Vein endothelial cell (primary cell): ENCODE data around the gene SNX22. TPM values are rescaled to one million over a fixed set of nuclear protein-coding genes. Genes with fewer than 3 reads are reported as not detected.

Experiments used
- small RNA-seq: library from RNA; depleted of rRNA; stranded (forward); fragments of <200 nt; gene quantifications from one replicate; pipeline ENCODE3, GENCODE V24; 2012
- total RNA-seq: library from RNA; depleted of rRNA; stranded (reverse); fragments of >200 nt; gene quantifications from 2 replicates; pipeline ENCODE4 v1.2.3, GENCODE V29; 2012

Gene SNX22
- under 0.01 and 0.57 TPM in 2 replicates for total RNA-seq

GRCh38 chr15:64151727-64152506 is at the start of gene SNX22:
TSS of gene SNX22 (plus strand) at chr15:64151731. CDS start at chr15:64151776, 45 bp downstream.

GRCh38 chr15:64162869-64163658 is 11.5 kb downstream of the SNX22 start, which contains the start of gene PPIB:
TSS of gene PPIB (minus strand) at chr15:64163022. CDS start at chr15:64162986, 36 bp downstream.

Small RNA genes lying within 50 kb of the gene (small RNA-seq; reads per million reads assigned to genes)
- not detected for gene RF00019

Other genes starting within 250 kb of the SNX22 start
- 9.1 and 13.5 TPM in 2 replicates for gene DAPK2, start 105.2 kb upstream of the SNX22 start, total RNA-seq
- gene CIAO2A, start 57.9 kb upstream of the SNX22 start, total RNA-seq, result 42.5 and 44.7 TPM in 2 replicates
- 45.1 and 48.3 TPM in 2 replicates for gene SNX1, start 55.7 kb upstream of the SNX22 start, total RNA-seq
- gene PPIB, start 11.3 kb downstream of the SNX22 start, total RNA-seq, result 727 and 770 TPM in 2 replicates
- 36.9 and 39.8 TPM in 2 replicates for gene CSNK1G1, start 204.4 kb downstream of the SNX22 start, total RNA-seq
- 28.7 and 29.4 TPM in 2 replicates for gene PCLAF, start 229.7 kb downstream of the SNX22 start, total RNA-seq
- 13.1 and 13.4 TPM in 2 replicates for gene TRIP4, start 236.1 kb downstream of the SNX22 start, total RNA-seq